Right renal pelvis (tissue), 4 donors: ENCODE results near the gene ISG15. TPM values are rescaled to one million over a fixed set of nuclear protein-coding genes. Genes with fewer than 3 reads are reported as not detected.

Source experiments
- DNase-seq, 4 donors: peaks; one replicate each; pipeline ENCODE4 v3.0.0-alpha.2; 2013; ENCODE audit warnings: low read depth in 4 of 4, low spot score in 3 of 4, missing footprints in 1 of 4
- polyA plus RNA-seq, 4 donors: library from polyadenylated mRNA; unstranded; fragments of 120-200 nt; gene quantifications; one replicate each; pipeline ENCODE4 v1.2.1, GENCODE V29; 2013; ENCODE audit not compliant: insufficient read length in 4 of 4

ISG15 gene
- polyA plus RNA-seq, 4 donors = 9.1 to 15.7 (median 13.3) TPM

DNA sequence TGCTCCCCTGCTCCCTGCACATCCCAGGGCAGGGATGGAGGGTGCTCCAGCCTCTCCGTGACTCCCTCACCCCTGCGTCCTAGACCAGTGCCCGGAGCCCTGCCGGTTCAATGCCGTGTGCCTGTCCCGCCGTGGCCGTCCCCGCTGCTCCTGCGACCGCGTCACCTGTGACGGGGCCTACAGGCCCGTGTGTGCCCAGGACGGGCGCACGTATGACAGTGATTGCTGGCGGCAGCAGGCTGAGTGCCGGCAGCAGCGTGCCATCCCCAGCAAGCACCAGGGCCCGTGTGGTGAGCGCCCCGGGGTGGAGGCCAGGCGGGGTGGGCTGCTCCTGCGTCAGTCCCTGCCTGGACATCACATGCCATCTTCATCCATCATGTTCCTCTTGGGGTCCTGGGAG lies 28.6 kb downstream of the ISG15 start:
- DNase-seq = no peak

DNA sequence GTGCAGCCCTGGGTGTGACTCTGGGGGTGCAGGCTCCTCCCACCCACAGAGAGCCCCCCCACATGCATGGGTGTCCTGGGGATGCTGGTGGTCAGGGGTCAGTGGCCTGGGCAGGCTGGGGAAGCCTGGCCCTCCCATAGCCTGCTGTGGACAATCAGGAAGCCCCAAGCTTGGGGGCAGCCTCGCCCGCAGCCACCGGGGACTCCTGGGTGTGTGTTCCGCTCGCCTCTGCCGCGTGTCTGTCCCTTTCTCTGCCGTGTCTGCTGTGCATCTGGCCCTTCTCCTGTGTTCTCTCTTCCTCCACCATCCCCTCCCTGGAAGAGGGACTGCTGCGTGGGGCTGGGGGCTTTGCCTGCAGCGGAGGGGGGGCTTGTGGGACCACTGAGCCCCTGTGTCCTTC lies 29.5 kb downstream of the ISG15 start:
- DNase-seq = no peak

- DNase-seq = no peak
Observed at GRCh38 chr1:1043411-1043810, 30.1 kb downstream of the ISG15 start.

GRCh38 chr1:1043921-1044320 lies 30.6 kb downstream of the ISG15 start:
- DNase-seq = no peak

DNA sequence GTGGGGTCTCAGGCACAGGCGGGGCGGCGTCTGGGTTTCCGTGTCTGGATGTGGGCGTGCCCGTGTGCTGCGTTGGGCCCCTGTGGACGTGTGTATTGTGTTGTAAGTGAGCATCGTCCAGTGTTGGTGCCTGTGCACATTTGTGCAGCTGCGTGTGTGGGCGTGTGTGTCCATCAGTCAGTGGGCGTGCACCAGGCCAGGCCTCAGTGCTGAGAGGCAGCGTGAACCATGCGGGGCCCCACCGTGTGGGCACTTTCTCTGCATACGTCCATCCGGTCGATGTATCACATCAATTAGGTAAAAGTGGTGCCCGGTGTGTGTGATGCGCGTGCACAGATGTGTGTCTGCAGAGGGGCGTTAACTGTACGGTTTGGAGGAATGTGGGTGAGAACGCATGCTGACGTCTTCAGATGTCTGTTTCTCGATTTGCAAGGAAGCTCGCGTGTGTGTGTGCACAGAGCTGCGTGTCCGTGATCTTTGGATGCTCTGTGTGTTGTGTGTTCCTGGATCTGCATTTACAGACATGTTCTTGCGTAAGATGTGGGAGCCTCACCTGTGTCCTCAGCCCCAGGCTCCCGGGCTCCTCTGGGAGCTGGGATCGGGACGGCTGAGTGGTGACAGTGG lies 31.3 kb downstream of the ISG15 start:
- DNase-seq = no peak

- no peak for DNase-seq
Observed at GRCh38 chr1:1045129-1045528, 31.8 kb downstream of the ISG15 start.

DNA sequence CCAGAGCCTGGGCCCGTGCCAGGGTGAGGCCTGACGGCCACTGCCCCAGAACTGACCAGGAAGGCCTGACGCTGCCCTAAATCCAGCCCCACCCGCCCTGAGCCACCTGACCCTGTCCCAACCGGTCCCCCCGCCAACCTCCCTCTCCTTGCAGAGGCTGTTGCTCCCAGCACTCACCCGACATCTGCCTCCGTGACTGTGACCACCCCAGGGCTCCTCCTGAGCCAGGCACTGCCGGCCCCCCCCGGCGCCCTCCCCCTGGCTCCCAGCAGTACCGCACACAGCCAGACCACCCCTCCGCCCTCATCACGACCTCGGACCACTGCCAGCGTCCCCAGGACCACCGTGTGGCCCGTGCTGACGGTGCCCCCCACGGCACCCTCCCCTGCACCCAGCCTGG lies 32.9 kb downstream of the ISG15 start:
- DNase-seq = no peak

- no peak for DNase-seq
Observed at GRCh38 chr1:1046767-1047166, 33.5 kb downstream of the ISG15 start.

- DNase-seq = no peak
Observed at GRCh38 chr1:1047407-1047806, 34.1 kb downstream of the ISG15 start.

GRCh38 chr1:1047963-1048362 lies 34.7 kb downstream of the ISG15 start:
- DNase-seq = no peak

GRCh38 chr1:1048765-1049164 lies 35.5 kb downstream of the ISG15 start:
- no peak for DNase-seq

DNA sequence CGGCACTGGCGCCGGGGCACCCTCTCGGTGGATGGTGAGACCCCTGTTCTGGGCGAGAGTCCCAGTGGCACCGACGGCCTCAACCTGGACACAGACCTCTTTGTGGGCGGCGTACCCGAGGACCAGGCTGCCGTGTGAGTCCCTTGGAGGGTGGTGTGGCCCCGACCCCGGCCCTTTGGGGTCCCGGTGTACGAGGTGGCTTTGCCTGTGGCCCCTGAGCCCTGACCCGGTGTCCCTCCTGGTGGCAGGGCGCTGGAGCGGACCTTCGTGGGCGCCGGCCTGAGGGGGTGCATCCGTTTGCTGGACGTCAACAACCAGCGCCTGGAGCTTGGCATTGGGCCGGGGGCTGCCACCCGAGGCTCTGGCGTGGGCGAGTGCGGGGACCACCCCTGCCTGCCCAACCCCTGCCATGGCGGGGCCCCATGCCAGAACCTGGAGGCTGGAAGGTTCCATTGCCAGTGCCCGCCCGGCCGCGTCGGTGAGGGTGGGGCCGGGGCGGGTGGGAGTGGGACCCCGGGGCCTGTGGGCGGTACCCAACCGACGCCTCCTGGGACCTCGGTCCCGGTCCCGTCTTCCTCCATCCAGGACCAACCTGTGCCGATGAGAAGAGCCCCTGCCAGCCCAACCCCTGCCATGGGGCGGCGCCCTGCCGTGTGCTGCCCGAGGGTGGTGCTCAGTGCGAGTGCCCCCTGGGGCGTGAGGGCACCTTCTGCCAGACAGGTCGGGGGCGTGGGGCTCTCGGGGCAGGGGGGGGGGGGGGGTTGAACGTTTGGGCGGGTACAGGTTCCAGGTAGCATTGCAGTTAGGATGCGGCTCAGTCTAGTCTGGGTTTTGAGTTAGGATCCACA lies 36.2 kb downstream of the ISG15 start:
- no peak for DNase-seq

DNA sequence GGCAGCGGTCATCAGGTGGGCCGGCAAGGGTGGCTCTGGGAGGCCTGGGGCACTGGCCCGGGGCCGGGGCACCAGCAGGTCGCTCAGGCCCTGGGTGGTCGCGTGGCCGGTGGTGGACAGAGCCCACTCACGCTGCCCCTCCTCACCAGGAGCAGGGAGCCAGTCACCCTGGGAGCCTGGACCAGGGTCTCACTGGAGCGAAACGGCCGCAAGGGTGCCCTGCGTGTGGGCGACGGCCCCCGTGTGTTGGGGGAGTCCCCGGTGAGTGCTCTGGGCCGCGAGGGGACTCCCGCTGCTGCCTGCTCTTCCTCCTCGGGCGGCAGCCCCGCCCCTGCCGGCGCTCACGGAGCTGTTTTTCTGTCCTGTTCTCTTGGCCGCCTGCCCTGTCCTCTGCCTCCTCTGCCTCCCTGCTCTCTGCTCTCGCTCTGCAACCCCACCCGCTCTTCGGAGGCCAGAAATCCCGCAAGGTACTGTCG lies 37.3 kb downstream of the ISG15 start:
- no peak for DNase-seq

- DNase-seq = no peak
Observed at GRCh38 chr1:1051127-1051810, 38.0 kb downstream of the ISG15 start.

GRCh38 chr1:1052003-1052840 lies 38.9 kb downstream of the ISG15 start:
- DNase-seq = no peak

GRCh38 chr1:1053022-1053421 lies 39.7 kb downstream of the ISG15 start:
- DNase-seq = no peak

DNA sequence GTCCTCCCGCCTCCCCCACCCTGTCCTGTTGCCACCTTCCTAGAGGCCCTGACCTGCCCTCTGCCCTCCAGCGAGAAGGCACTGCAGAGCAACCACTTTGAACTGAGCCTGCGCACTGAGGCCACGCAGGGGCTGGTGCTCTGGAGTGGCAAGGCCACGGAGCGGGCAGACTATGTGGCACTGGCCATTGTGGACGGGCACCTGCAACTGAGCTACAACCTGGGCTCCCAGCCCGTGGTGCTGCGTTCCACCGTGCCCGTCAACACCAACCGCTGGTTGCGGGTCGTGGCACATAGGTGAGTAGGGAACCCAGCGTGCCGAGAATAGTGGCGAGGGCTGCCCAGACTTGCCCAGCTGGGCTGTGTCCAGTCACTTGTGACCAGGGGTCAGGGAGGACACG lies 40.4 kb downstream of the ISG15 start:
- DNase-seq = no peak

- no peak for DNase-seq
Observed at GRCh38 chr1:1054099-1054700, 40.9 kb downstream of the ISG15 start.

GRCh38 chr1:1054971-1055370 lies 41.7 kb downstream of the ISG15 start:
- DNase-seq = no peak
